Measurements from ENCODE around the gene CTIF.

- TF ChIP-seq CTCF (conservative IDR thresholded peaks at IDR 0.05; ENCODE audit: low read depth in 2 of 2), result no peak
- no peak for TF ChIP-seq EZH2 (IDR thresholded peaks at IDR 0.05; ENCODE audit: low read depth, unreplicated experiment)
- TF ChIP-seq REST (IDR thresholded peaks at IDR 0.05; ENCODE audit: unreplicated experiment), result no peak
- no peak for TF ChIP-seq POLR2AphosphoS5 (IDR thresholded peaks at IDR 0.05; ENCODE audit: low read depth)
- no peak for TF ChIP-seq CREB1 (CRISPR knock-in tag; IDR thresholded peaks at IDR 0.05; ENCODE audit: low read depth)
- no peak for TF ChIP-seq ETS1 (IDR thresholded peaks at IDR 0.05)
- TF ChIP-seq EZH2phosphoT487 (IDR thresholded peaks at IDR 0.05; ENCODE audit: unreplicated experiment), result no peak
- no peak for TF ChIP-seq ZNF114 (CRISPR knock-in tag; IDR thresholded peaks at IDR 0.05)
Measured at GRCh38 chr18:48497863-48498262, 41.0 kb upstream of the CTIF start.
